RWPE2 (cell line): Measurements from ENCODE around the gene REP15.

ENCODE experiments used
- ATAC-seq: fragments of 200-7000 bp; cut with Tn5 transposase; 3 replicates; pipeline ENCODE4 v1.9.1; 2021; ENCODE audit warnings: low read depth
- DNase-seq: peaks from one replicate; pipeline ENCODE4 v3.0.0-alpha.2; 2020; ENCODE audit warnings: low spot score
- H3K27ac ChIP-seq: fragments of 450-650 bp; 2 replicates; pipeline ENCODE4 v1.5.1; 2017; ENCODE audit warnings: mild to moderate bottlenecking; ENCODE audit not compliant: poor library complexity, severe bottlenecking
- H3K27me3 ChIP-seq: fragments of 250-450 bp; sonication (Bioruptor Pico); 2 replicates; pipeline ENCODE4 v1.5.1; 2021; ENCODE audit warnings: mild to moderate bottlenecking, moderate library complexity; ENCODE audit not compliant: insufficient read depth, poor library complexity, severe bottlenecking
- H3K36me3 ChIP-seq: fragments of 250-450 bp; sonication (Bioruptor Pico); 2 replicates; pipeline ENCODE4 v1.5.1; 2020; ENCODE audit warnings: low read depth, mild to moderate bottlenecking, moderate library complexity
- H3K4me1 ChIP-seq: fragments of 250-450 bp; sonication (Bioruptor Pico); 2 replicates; pipeline ENCODE4 v1.5.1; 2021; ENCODE audit warnings: mild to moderate bottlenecking, moderate library complexity; ENCODE audit not compliant: insufficient read depth, poor library complexity, severe bottlenecking
- H3K4me3 ChIP-seq: fragments of 250-450 bp; sonication (Bioruptor Pico); 2 replicates; pipeline ENCODE4 v1.5.1; 2021; ENCODE audit warnings: mild to moderate bottlenecking, moderate library complexity; ENCODE audit not compliant: severe bottlenecking
- H3K9me3 ChIP-seq: fragments of 250-450 bp; sonication (Bioruptor Pico); 2 replicates; pipeline ENCODE4 v1.5.1; 2021; ENCODE audit warnings: mild to moderate bottlenecking, moderate library complexity; ENCODE audit not compliant: severe bottlenecking
- CTCF ChIP-seq: fragments of 450-650 bp; IDR thresholded peaks from one replicate; pipeline ENCODE4 v1.5.1; 2017; ENCODE audit warnings: mild to moderate bottlenecking, moderate library complexity; ENCODE audit not compliant: poor library complexity, severe bottlenecking

REP15 gene

GRCh38 chr12:27705263-27705662 lies 9.0 kb downstream of the REP15 start:
- H3K4me3 ChIP-seq, result no peak overlapping the region
- TF ChIP-seq CTCF, result no peak
- H3K4me1 ChIP-seq, result peaks cover 4% of the 10 kb centered on the region
- no peaks in the 10 kb centered on the region for H3K9me3 ChIP-seq
- ATAC-seq (no peak), DNase-seq (no peak)
- H3K36me3 ChIP-seq, result no peaks in the 10 kb centered on the region
- H3K27me3 ChIP-seq, result no peaks in the 10 kb centered on the region
- H3K27ac ChIP-seq, result no peak overlapping the region

DNA sequence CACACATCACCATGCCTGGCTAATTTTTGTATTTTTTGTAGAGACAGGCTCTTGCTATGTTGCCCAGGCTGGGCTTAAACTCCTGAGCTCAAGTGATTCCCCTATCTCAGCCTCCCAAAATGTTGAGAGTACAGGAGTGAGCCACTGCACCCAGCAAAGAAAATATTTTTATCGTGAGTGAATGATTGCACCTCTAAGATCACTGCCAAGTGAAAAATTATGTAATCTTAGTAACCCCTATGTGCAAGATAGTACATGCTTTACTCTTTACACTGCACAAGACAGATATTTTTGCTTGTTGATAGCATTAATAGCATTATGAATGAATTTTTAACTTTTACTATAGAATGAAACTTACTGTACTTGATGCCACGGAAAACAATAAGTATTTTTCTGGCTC lies 11.0 kb downstream of the REP15 start:
- no peak for DNase-seq
- no peaks in the 10 kb centered on the region for H3K9me3 ChIP-seq

DNA sequence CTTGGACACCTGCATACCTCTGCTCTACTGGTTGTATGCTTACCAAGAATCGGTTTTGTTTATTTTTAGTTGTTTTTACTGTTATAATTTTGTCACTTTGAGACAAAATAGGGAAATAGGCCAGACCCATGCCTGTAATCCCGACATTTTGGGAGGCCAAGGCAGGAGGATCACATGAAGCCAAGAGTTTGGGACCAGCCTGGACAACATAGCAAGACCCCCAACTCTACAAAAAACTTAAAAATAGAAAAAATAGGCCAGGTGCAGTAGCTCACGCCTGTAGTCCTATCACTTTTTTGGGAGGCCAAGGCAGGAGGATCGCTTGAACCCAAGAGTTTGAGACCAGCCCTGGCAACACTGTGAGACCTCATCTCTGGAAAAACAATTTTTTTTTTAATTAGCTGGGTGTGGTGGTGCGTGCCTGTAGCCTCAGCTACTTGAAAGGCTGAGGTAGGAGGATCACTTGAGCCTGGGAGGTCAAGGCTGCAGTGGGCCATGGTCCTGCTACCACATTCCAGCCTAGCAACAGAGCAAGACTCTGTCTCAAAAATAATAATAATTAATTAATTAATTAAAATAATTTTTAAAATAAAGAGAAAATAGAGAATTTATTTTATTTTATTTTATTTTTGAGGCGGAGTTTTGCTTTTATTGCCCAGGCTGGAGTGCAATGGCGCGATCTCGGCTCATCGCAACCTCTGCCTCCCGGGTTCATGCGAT lies 13.1 kb downstream of the REP15 start:
- no peak for TF ChIP-seq CTCF

More for the DNA sequence above, 11.0 kb downstream of the REP15 start:
- no peaks in the 10 kb centered on the region for H3K27me3 ChIP-seq
- H3K36me3 ChIP-seq, result no peaks in the 10 kb centered on the region
- no peak overlapping the region for H3K4me3 ChIP-seq
- peaks cover 4% of the 10 kb centered on the region for H3K4me1 ChIP-seq
- H3K27ac ChIP-seq, result no peak overlapping the region
- ATAC-seq, result no peak
- no peak for TF ChIP-seq CTCF

GRCh38 chr12:27709932-27710591 lies 13.8 kb downstream of the REP15 start:
- ATAC-seq, result peak; percentile 57
- Histone ChIP-seq H3K4me1 (no peaks in the 10 kb centered on the region), H3K27ac (peak overlapping the region; percentile 64), H3K4me3 (peak overlapping the region; percentile 51), H3K36me3 (no peaks in the 10 kb centered on the region), H3K27me3 (no peaks in the 10 kb centered on the region), H3K9me3 (no peaks in the 10 kb centered on the region)
- DNase-seq, result no peak
- no peak for TF ChIP-seq CTCF

More for the DNA sequence above, 13.1 kb downstream of the REP15 start:
- no peak for DNase-seq
- H3K4me3 ChIP-seq, result no peak overlapping the region
- H3K9me3 ChIP-seq, result no peaks in the 10 kb centered on the region
- no peak overlapping the region for H3K27ac ChIP-seq
- H3K27me3 ChIP-seq, result no peaks in the 10 kb centered on the region
- no peaks in the 10 kb centered on the region for H3K4me1 ChIP-seq
- no peak for ATAC-seq
- H3K36me3 ChIP-seq, result no peaks in the 10 kb centered on the region
